Neural cell (in vitro differentiated cells): Measurements from ENCODE around the gene TEDC1. TPM values are rescaled to one million over a fixed set of nuclear protein-coding genes. Genes with fewer than 3 reads are reported as not detected.

Experiments
- H2AFZ ChIP-seq: fragments of 200-600, 300-800 bp; sonication (generic), shearing (Covaris generic); 2 replicates; pipeline ENCODE4 v1.6.0; 2014; ENCODE audit warnings: low read depth, mild to moderate bottlenecking, antibody characterized with exemption, low read length, moderate library complexity
- H3F3A ChIP-seq: fragments of 200-600 bp; shearing (Covaris generic); 2 replicates; pipeline ENCODE4 v1.6.1; 2016; ENCODE audit warnings: mild to moderate bottlenecking, moderate library complexity, mixed read lengths, antibody characterized with exemption, low read length; ENCODE audit not compliant: insufficient read depth, poor library complexity, severe bottlenecking
- H3K27ac ChIP-seq: fragments of 200-600, 300-800 bp; sonication (generic), shearing (Covaris generic); 2 replicates; pipeline ENCODE4 v1.5.1; 2014; ENCODE audit warnings: mild to moderate bottlenecking, low read length, moderate library complexity
- H3K27me3 ChIP-seq: fragments of 300-800, 200-600 bp; sonication (generic), shearing (Covaris generic); 2 replicates; pipeline ENCODE4 v1.6.0; 2014; ENCODE audit warnings: mild to moderate bottlenecking, low read depth, low read length, moderate library complexity; ENCODE audit not compliant: insufficient read depth
- H3K36me3 ChIP-seq: fragments of 300-800, 200-600 bp; sonication (generic), shearing (Covaris generic); 2 replicates; pipeline ENCODE4 v1.5.1; 2014; ENCODE audit warnings: mild to moderate bottlenecking, antibody characterized with exemption, low read length, moderate library complexity; ENCODE audit not compliant: insufficient read depth
- H3K4me2 ChIP-seq: fragments of 300-800, 200-600 bp; sonication (generic), shearing (Covaris generic); 2 replicates; pipeline ENCODE4 v1.6.0; 2014; ENCODE audit warnings: mild to moderate bottlenecking, low read length
- H3K4me3 ChIP-seq: fragments of 300-800, 200-600 bp; sonication (generic), shearing (Covaris generic); 2 replicates; pipeline ENCODE4 v1.5.1; 2014; ENCODE audit warnings: mild to moderate bottlenecking, low read length, moderate library complexity
- H3K79me2 ChIP-seq: fragments of 200-600 bp; shearing (Covaris generic); replicated peaks from 2 replicates; pipeline ENCODE4 v1.6.0; 2014; ENCODE audit warnings: mild to moderate bottlenecking, low read length, moderate library complexity; ENCODE audit not compliant: insufficient read depth
- H3K9ac ChIP-seq: fragments of 300-800, 200-600 bp; sonication (generic), shearing (Covaris generic); 2 replicates; pipeline ENCODE4 v1.6.1; 2016; ENCODE audit warnings: mild to moderate bottlenecking, low read length, mixed read lengths
- H3K9me2 ChIP-seq: fragments of 200-600 bp; shearing (Covaris generic); 2 replicates; pipeline ENCODE4 v1.6.1; 2016; ENCODE audit warnings: mild to moderate bottlenecking, low read length, mixed read lengths; ENCODE audit not compliant: insufficient read depth
- H3K9me3 ChIP-seq: fragments of 200-600, 300-800 bp; sonication (generic), shearing (Covaris generic); 2 replicates; pipeline ENCODE4 v1.6.1; 2016; ENCODE audit warnings: mild to moderate bottlenecking, mixed run types, low read length, moderate library complexity, mixed read lengths
- H4K20me1 ChIP-seq: fragments of 200-600 bp; shearing (Covaris generic); 2 replicates; pipeline ENCODE4 v1.6.1; 2016; ENCODE audit warnings: mild to moderate bottlenecking, mixed run types; ENCODE audit not compliant: insufficient read depth
- CTCF ChIP-seq: fragments of 450-650 bp; IDR thresholded peaks from 2 replicates; pipeline ENCODE4 v1.5.1; 2014; ENCODE audit warnings: antibody characterized with exemption, mild to moderate bottlenecking, moderate library complexity; ENCODE audit not compliant: poor library complexity, severe bottlenecking
- EP300 ChIP-seq: fragments of 450-650 bp; conservative IDR thresholded peaks from 2 replicates; pipeline ENCODE4 v1.6.1; 2014; ENCODE audit warnings: antibody characterized with exemption, mild to moderate bottlenecking, moderate library complexity; ENCODE audit not compliant: poor library complexity, severe bottlenecking
- EZH2 ChIP-seq: fragments of 200-600, 300-800 bp; shearing (Covaris generic), sonication (generic); IDR thresholded peaks from 2 replicates; pipeline ENCODE4 v1.6.1; 2014; ENCODE audit warnings: antibody characterized with exemption, low read length, borderline replicate concordance, mild to moderate bottlenecking; ENCODE audit not compliant: insufficient read depth, poor library complexity, severe bottlenecking
- MXI1 ChIP-seq: fragments of 450-650 bp; conservative IDR thresholded peaks from 2 replicates; pipeline ENCODE4 v1.6.1; 2014; ENCODE audit warnings: antibody characterized with exemption, mild to moderate bottlenecking; ENCODE audit not compliant: poor library complexity, severe bottlenecking
- POLR2AphosphoS5 ChIP-seq: IDR thresholded peaks from 2 replicates; pipeline ENCODE4 v1.6.1; 2012
- RAD21 ChIP-seq: fragments of 450-650 bp; conservative IDR thresholded peaks from 2 replicates; pipeline ENCODE4 v1.6.1; 2014; ENCODE audit warnings: antibody characterized with exemption, mild to moderate bottlenecking, moderate library complexity
- REST ChIP-seq: IDR thresholded peaks from 2 replicates; pipeline ENCODE4 v1.6.1; 2012; ENCODE audit warnings: borderline replicate concordance
- SMC3 ChIP-seq: fragments of 450-650 bp; conservative IDR thresholded peaks from 2 replicates; pipeline ENCODE4 v1.6.1; 2014; ENCODE audit warnings: antibody characterized with exemption, mild to moderate bottlenecking, moderate library complexity; ENCODE audit not compliant: poor library complexity
- TAF1 ChIP-seq: IDR thresholded peaks from 2 replicates; pipeline ENCODE4 v1.6.1; 2012; ENCODE audit warnings: low read depth
- polyA plus RNA-seq: library from polyadenylated mRNA; depleted of rRNA; stranded (reverse); fragments of >200 nt; gene quantifications from 2 replicates; pipeline ENCODE4 v1.2.3, GENCODE V29; 2014

Gene TEDC1
- polyA plus RNA-seq, 1 donor from 2014 or later = 18.9 TPM

- no peak overlapping the region for H2AFZ ChIP-seq
- no peak overlapping the region for H3K9ac ChIP-seq
- no peaks in the 10 kb centered on the region for H3K27me3 ChIP-seq
These were observed 37.7 kb downstream of the TEDC1 start for GRCh38 chr14:105528586-105529318.

GRCh38 chr14:105529319-105529568 is 38.2 kb downstream of the TEDC1 start:
- Histone ChIP-seq H3K79me2 (no peaks in the 10 kb centered on the region), H2AFZ (no peak overlapping the region), H4K20me1 (no peaks in the 10 kb centered on the region), H3K9me3 (no peaks in the 10 kb centered on the region), H3K9me2 (no peaks in the 10 kb centered on the region), H3K4me2 (no peak overlapping the region), H3K27ac (no peak overlapping the region), H3K4me3 (no peak overlapping the region), H3K9ac (no peak overlapping the region), H3F3A (no peaks in the 10 kb centered on the region), H3K36me3 (no peaks in the 10 kb centered on the region), H3K27me3 (no peaks in the 10 kb centered on the region)
- no peak for TF ChIP-seq POLR2AphosphoS5
- TF ChIP-seq EP300 = no peak
- no peak for TF ChIP-seq MXI1
- TF ChIP-seq SMC3 = no peak
- no peak for TF ChIP-seq EZH2
- TF ChIP-seq TAF1 = no peak
- TF ChIP-seq RAD21 = no peak
- no peak for TF ChIP-seq CTCF

More at GRCh38 chr14:105528586-105529318, 37.7 kb downstream of the TEDC1 start:
- Histone ChIP-seq H3K9me2 (no peaks in the 10 kb centered on the region), H3K9me3 (no peaks in the 10 kb centered on the region), H4K20me1 (no peaks in the 10 kb centered on the region), H3K79me2 (no peaks in the 10 kb centered on the region), H3K4me2 (no peak overlapping the region), H3K27ac (no peak overlapping the region), H3K4me3 (peak overlapping the region; percentile 80), H3F3A (no peaks in the 10 kb centered on the region), H3K36me3 (no peaks in the 10 kb centered on the region)
- no peak for TF ChIP-seq REST
- TF ChIP-seq POLR2AphosphoS5 = no peak
- no peak for TF ChIP-seq MXI1
- TF ChIP-seq EZH2 = no peak
- no peak for TF ChIP-seq SMC3
- TF ChIP-seq TAF1 = no peak
- no peak for TF ChIP-seq RAD21
- no peak for TF ChIP-seq EP300
- TF ChIP-seq CTCF = no peak
